Endothelial cell of umbilical vein (primary cell): ENCODE results near the gene CD44. TPM values are rescaled to one million over a fixed set of nuclear protein-coding genes. Genes with fewer than 3 reads are reported as not detected.

Experiments used
- BruUV-seq: library from RNA; stranded (reverse); fragments of 400-500 nt; replicated peaks from 2 replicates; lab custom pipeline; 2021; lab: Mats Ljungman, UMichigan
- CTCF ChIA-PET: fragments of 300-600, 350-600 bp; sonication (Branson Sonifier 250); formaldehyde crosslinking; loops from one replicate; lab custom pipeline; 2021; ENCODE audit warnings: antibody characterized with exemption, inconsistent platforms; lab: Charles Lee
- POLR2A ChIA-PET: fragments of 300-600, 350-600 bp; sonication (Branson Sonifier 250); formaldehyde crosslinking; loops from one replicate; lab custom pipeline; 2021; ENCODE audit warnings: antibody characterized with exemption, inconsistent platforms; lab: Charles Lee
- DNase-seq: peaks from one replicate; pipeline ENCODE4 v3.0.0-alpha.2; 2011; ENCODE audit warnings: low read depth, low spot score
- FAIRE-seq: peaks from 2 replicates; lab custom pipeline; 2011; peaks lifted over from hg19 to GRCh38; lab: Jason Lieb, UNC
- H2AFZ ChIP-seq: 2 replicates; pipeline ENCODE4 v1.6.0; 2012; ENCODE audit warnings: low read depth, low read length, control low read depth, inconsistent platforms
- H3K27ac ChIP-seq: 2 replicates; pipeline ENCODE4 v1.5.1; 2011; ENCODE audit warnings: low read depth, mild to moderate bottlenecking, control low read depth, low read length, moderate library complexity; ENCODE audit not compliant: insufficient read depth
- H3K27me3 ChIP-seq, 2 experiments: 2 replicates each; pipeline versions ENCODE4 v1.6.0 to v1.6.1; 2011; ENCODE audit warnings: low read length in 2 of 2, mixed read lengths in 1 of 2; ENCODE audit not compliant: control insufficient read depth in 2 of 2, insufficient read depth in 2 of 2
- H3K36me3 ChIP-seq, 2 experiments: 2 replicates in 1 of 2; 3 replicates in 1 of 2; pipeline ENCODE4 v1.5.1; 2011; ENCODE audit warnings: low read length in 2 of 2, mild to moderate bottlenecking in 1 of 2, moderate library complexity in 1 of 2; ENCODE audit not compliant: control insufficient read depth in 2 of 2, insufficient read depth in 2 of 2; ENCODE audit errors: extremely low read depth in 1 of 2
- H3K4me1 ChIP-seq: 3 replicates; pipeline ENCODE4 v1.5.1; 2011; ENCODE audit warnings: mild to moderate bottlenecking, low read length; ENCODE audit not compliant: control insufficient read depth, insufficient read depth; ENCODE audit errors: extremely low read depth
- H3K4me2 ChIP-seq: 2 replicates; pipeline ENCODE4 v1.6.1; 2011; ENCODE audit warnings: low read length, control low read depth, mixed read lengths; ENCODE audit not compliant: insufficient read depth
- H3K4me3 ChIP-seq, 3 experiments: fragments of 200-600 bp in 1 of 3; sonication (generic), shearing (Covaris generic) in 1 of 3; replicated peaks in 1 of 3; 2 replicates each; pipeline ENCODE4 v1.5.1; 2011 to 2016; ENCODE audit warnings: control low read depth in 3 of 3, low read length in 3 of 3, mild to moderate bottlenecking in 2 of 3, inconsistent platforms in 1 of 3, low read depth in 1 of 3, moderate library complexity in 1 of 3; ENCODE audit not compliant: insufficient read depth in 1 of 3
- H3K79me2 ChIP-seq: 2 replicates; pipeline ENCODE4 v1.6.0; 2012; ENCODE audit warnings: low read length, inconsistent platforms; ENCODE audit not compliant: control insufficient read depth, insufficient read depth
- H3K9ac ChIP-seq: replicated peaks from 2 replicates; pipeline ENCODE3; 2011; ENCODE audit warnings: low read length, control low read depth; ENCODE audit not compliant: insufficient read depth; ENCODE audit errors: extremely low read depth
- H3K9me1 ChIP-seq: replicated peaks from 3 replicates; pipeline ENCODE4 v1.6.0; 2011; ENCODE audit warnings: mild to moderate bottlenecking, low read length; ENCODE audit not compliant: control insufficient read depth, insufficient read depth; ENCODE audit errors: extremely low read depth
- H3K9me3 ChIP-seq: replicated peaks from 2 replicates; pipeline ENCODE4 v1.5.1; 2012; ENCODE audit warnings: low read length, inconsistent platforms; ENCODE audit not compliant: control insufficient read depth, insufficient read depth
- H4K20me1 ChIP-seq: replicated peaks from 2 replicates; pipeline ENCODE3; 2011; ENCODE audit warnings: mild to moderate bottlenecking, low read length; ENCODE audit not compliant: control insufficient read depth, insufficient read depth; ENCODE audit errors: extremely low read depth
- EZH2 ChIP-seq: IDR thresholded peaks from 2 replicates; pipeline ENCODE4 v1.6.1; 2012; ENCODE audit warnings: borderline replicate concordance, low read depth, mild to moderate bottlenecking, moderate library complexity, low read length, inconsistent platforms; ENCODE audit not compliant: severe bottlenecking
- FOS ChIP-seq: IDR thresholded peaks from 2 replicates; pipeline ENCODE4 v1.6.1; 2011; ENCODE audit warnings: mild to moderate bottlenecking, low read length, moderate library complexity, borderline replicate concordance; ENCODE audit not compliant: insufficient read depth
- GATA2 ChIP-seq: IDR thresholded peaks from 2 replicates; pipeline ENCODE4 v1.7.0; 2011; ENCODE audit warnings: low read depth, mild to moderate bottlenecking, moderate library complexity, mixed read lengths, low read length; ENCODE audit not compliant: insufficient read length, insufficient read depth
- JUN ChIP-seq: IDR thresholded peaks from 2 replicates; pipeline ENCODE4 v1.6.1; 2011; ENCODE audit warnings: borderline replicate concordance, low read depth; ENCODE audit not compliant: insufficient read length, insufficient read depth
- MYC ChIP-seq: IDR thresholded peaks from one replicate; pipeline ENCODE4 v1.6.1; 2011; ENCODE audit warnings: mild to moderate bottlenecking, low read depth, low read length
- POLR2A ChIP-seq: IDR thresholded peaks from 2 replicates; pipeline ENCODE4 v1.6.1; 2012; ENCODE audit warnings: low read depth, mild to moderate bottlenecking, control low read depth, low read length
- POLR2AphosphoS5 ChIP-seq: IDR thresholded peaks from 2 replicates; pipeline ENCODE4 v1.6.1; 2012; ENCODE audit warnings: low read depth, mild to moderate bottlenecking, control low read depth, low read length, moderate library complexity; ENCODE audit not compliant: insufficient read depth
- dilution Hi-C: fragments of 300-500 bp; cut with MboI; formaldehyde crosslinking; loops from one replicate; pipeline ENCODE4 v1.15.0; 2019; ENCODE audit warnings: low sequenced_read_pairs; ENCODE audit not compliant: extremely low pct_ligation_motif_present
- intact Hi-C: fragments of 100-400 bp; cut with micrococcal nuclease; formaldehyde crosslinking; loops from one replicate; pipeline ENCODE4 v1.10.0; 2022
- polyA plus RNA-seq, 4 experiments: library from polyadenylated mRNA; depleted of rRNA in 3 of 4; stranded (reverse) in 3 of 4; unstranded in 1 of 4; fragments of >200 nt; gene quantifications; 2 replicates each; pipeline versions ENCODE4 v1.2.1 to v1.2.3, GENCODE V29; 2011 to 2012; ENCODE audit warnings: missing spikeins in 1 of 4
- total RNA-seq: library from RNA; stranded (reverse); gene quantifications from 2 replicates; pipeline ENCODE4 v1.2.3, GENCODE V29; 2021
- TF ChIP-seq, protein P1 (sequence below), 2 donors: IDR thresholded peaks; 1 replicate in 1 of 2; 2 replicates in 1 of 2; pipeline ENCODE4 v1.5.1; 2011; ENCODE audit warnings: low read length in 2 of 2, mild to moderate bottlenecking in 2 of 2, moderate library complexity in 2 of 2, control low read depth in 1 of 2, inconsistent platforms in 1 of 2, low read depth in 1 of 2; ENCODE audit not compliant: insufficient read depth in 1 of 2; ENCODE audit errors: extremely low read depth in 1 of 2
- TF ChIP-seq, protein P2 (sequence below): IDR thresholded peaks from 2 replicates; pipeline ENCODE4 v1.6.1; 2011; ENCODE audit not compliant: insufficient read depth, insufficient read length

CD44 gene
- total and polyA plus RNA-seq, 2 donors (not counting 3 experiments of a cell fraction or from before 2014, with no cell fraction given) = 25.5 to 26.3 TPM

DNA sequence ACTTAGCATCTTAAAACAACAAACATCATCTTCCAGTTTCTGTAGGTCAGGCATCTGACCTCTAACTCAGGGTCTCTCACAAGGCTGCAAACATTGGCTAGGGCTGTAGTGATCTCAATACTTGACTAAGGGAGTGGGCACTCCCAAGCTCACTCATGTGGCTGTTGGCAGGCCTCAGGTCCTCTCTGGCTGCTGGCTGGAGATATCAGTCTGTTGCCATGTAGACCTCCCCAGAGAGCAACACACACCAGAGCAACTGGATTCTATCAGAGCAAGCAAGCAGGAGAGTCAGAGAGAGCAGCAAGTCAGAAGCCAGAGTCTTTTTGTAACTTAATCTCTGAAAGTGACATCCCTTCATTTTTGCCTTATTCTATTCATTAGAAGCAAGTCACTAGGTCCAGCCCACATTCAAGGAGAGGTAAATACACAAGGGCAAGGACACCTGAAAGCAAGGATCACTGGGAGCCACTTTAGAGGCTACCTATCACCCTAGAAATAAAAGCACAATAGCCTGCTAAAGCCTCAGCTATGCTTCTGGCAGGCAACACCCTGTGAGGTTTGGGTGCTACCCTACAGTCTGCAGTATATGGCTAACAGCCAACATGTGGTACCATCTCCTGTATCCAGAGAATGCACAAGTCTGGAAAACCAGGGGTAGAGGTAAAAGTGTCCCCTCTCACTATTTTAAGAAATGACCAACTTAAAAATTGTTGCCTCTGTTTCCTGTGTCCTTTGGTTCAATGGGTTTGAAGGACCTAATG lies 33.5 kb upstream of the CD44 start:
- ChIA-PET CTCF (no interaction called here), POLR2A (no interaction called here)
- no peaks in the 10 kb centered on the region for H3K9me3 ChIP-seq
- H3K4me2 ChIP-seq = no peak overlapping the region
- TF ChIP-seq FOS (no peak), JUN (no peak), POLR2A (no peak), MYC (no peak), EZH2 (no peak), POLR2AphosphoS5 (no peak), GATA2 (no peak)
- TF ChIP-seq, protein P1, sequence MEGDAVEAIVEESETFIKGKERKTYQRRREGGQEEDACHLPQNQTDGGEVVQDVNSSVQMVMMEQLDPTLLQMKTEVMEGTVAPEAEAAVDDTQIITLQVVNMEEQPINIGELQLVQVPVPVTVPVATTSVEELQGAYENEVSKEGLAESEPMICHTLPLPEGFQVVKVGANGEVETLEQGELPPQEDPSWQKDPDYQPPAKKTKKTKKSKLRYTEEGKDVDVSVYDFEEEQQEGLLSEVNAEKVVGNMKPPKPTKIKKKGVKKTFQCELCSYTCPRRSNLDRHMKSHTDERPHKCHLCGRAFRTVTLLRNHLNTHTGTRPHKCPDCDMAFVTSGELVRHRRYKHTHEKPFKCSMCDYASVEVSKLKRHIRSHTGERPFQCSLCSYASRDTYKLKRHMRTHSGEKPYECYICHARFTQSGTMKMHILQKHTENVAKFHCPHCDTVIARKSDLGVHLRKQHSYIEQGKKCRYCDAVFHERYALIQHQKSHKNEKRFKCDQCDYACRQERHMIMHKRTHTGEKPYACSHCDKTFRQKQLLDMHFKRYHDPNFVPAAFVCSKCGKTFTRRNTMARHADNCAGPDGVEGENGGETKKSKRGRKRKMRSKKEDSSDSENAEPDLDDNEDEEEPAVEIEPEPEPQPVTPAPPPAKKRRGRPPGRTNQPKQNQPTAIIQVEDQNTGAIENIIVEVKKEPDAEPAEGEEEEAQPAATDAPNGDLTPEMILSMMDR (IDR thresholded peaks at IDR 0.05; ENCODE audit: extremely low read depth in 1 of 2, insufficient read depth in 1 of 2, low read depth in 1 of 2, low read length in 2 of 2) = no peak
- TF ChIP-seq, protein P2, sequence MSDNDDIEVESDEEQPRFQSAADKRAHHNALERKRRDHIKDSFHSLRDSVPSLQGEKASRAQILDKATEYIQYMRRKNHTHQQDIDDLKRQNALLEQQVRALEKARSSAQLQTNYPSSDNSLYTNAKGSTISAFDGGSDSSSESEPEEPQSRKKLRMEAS = no peak
- no peaks in the 10 kb centered on the region for H3K4me1 ChIP-seq
- H3K27ac ChIP-seq = no peak overlapping the region
- no peaks in the 10 kb centered on the region for H4K20me1 ChIP-seq
- H3K9ac ChIP-seq = no peak overlapping the region
- H3K79me2 ChIP-seq = no peaks in the 10 kb centered on the region
- H3K27me3 ChIP-seq = peaks cover 0 to 9% of the 10 kb centered on the region in 2 experiments
- H2AFZ ChIP-seq = no peak overlapping the region
- H3K4me3 ChIP-seq = no peak overlapping the region
- DNase-seq (no peak), FAIRE-seq (no peak)
- intact Hi-C loops (no loop called here), dilution Hi-C loops (no loop called here)
- BruUV-seq = no TSS peak
- H3K36me3 ChIP-seq = no peaks in the 10 kb centered on the region
- H3K9me1 ChIP-seq = no peaks in the 10 kb centered on the region
